HG02884 (cell line): Measurements from ENCODE around the gene ACOT11.
"Not testable (repeated sequence)": the region's sequence is repeated elsewhere in the genome, so short reads cannot be mapped to it uniquely, and the experiment has no call there.

Source experiments
- ATAC-seq: cut with Tn5 transposase; IDR thresholded peaks from one replicate; pipeline ENCODE4 v1.9.1; 2021; ENCODE audit warnings: mild to moderate bottlenecking, moderate library complexity; ENCODE audit not compliant: unreplicated experiment

Gene ACOT11

GRCh38 chr1:54606990-54607325 is 58.9 kb downstream of the ACOT11 start:
- no peak for ATAC-seq

DNA sequence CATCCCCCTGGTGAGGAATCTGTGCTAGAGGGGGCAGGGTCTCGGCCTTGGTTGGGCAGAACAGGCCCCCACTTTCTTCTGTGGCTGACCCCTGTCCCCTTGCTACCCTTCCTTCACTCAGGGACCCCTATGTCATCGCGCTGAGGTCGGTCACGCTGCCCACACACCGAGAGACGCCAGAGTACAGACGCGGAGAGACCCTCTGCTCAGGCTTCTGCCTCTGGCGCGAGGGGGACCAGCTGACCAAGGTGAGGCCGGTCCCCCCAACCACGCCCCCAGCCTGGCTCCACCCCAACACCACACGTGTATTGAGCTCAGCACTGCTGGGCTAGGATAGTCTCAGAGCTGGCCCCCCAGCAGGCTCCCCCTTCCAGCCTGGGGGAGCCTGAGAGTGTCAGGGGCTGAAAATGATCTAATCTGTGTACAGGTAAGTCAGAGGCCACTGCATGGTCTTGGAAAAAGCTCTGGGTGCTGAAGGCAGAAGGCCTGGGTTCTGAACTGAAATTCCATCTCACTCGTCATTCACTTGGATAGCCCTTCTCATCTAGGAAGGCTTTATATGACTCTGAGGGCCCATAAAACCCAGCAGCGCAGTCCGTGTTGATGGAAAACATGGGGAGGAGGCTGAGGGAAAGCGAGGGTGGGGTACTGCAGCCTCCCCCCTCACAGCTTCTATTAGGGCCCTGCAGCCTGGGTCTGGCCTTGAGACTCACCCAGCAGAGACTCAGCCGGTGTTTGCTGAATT is 60.0 kb downstream of the ACOT11 start:
- no peak for ATAC-seq

DNA sequence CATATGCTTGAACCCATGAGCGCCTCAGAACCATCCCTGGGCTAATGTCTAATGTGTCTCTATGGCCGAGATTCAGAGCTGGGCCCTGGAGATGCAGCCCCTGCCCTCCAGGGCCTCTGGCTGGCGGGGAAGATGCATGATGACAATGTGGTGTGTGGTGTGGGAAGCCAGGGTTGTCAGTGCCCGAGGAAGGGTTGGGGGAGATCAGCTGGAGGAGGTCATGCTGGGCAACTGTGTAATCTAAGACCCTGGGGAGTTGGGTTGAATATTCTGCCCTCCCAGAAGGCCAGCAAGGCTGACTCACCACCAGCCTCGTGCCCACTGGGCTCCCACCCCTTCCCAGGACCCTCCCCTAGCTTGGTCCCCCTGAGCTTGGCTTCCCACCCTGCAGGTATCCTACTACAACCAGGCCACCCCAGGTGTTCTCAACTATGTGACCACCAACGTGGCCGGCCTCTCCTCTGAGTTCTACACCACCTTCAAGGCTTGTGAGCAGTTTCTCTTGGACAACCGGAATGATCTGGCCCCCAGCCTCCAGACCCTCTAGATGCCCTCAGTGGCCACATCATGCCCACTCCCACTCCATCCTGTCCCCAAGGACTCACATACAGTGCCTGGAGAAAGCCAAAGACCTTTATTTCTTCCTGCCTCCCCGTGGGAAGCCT is 60.7 kb downstream of the ACOT11 start:
- ATAC-seq, result no peak

DNA sequence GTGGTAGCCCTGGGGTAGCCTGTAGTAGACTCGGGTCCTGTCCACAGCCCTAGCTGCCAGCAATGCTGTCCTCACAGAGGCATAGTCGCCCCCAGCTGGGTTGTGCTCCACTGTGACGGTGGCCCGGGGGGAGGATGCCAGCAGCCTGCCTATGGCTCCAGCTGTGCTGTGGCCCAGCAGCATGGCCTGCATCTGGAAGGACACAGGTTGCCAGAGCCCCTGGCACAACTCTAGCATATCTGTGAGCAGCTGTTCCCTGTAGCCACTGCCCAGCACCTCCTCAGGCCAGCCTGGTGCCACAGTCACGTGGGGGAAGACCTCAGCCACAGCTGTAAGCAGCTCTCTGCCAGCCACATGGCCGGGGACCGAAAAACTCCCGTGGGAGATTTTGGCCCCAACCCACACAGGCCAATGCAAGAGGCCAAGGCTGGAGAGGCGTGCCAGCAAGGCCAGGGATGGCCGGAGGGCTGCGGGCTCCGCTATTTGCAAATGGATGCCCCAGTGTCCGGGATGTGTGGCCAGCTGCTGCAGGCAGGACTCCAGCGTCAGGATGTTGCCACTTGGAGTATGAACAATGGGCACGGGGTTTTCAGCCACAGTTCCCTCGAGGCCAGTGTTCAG is 61.4 kb downstream of the ACOT11 start:
- ATAC-seq, result no peak

DNA sequence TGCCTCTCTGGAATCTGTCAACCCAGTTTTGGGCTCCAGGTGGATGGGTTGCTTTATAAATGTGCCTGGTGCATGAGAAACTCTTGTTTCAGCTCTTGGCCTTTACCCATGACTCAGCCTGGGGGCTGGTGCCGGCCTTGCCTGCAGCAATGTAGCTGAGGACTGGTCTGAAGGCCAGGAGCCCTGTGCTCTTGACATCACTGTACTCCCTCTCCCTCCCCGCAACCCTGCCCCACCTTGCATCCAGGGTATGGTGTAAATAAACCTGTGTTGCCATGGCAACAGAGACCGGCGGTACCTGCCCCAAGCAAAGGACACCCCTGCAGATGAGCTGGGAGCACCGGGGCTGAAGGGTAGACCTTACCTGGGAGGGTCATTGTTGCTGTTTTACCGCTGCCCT is 62.0 kb downstream of the ACOT11 start:
- no peak for ATAC-seq

GRCh38 chr1:54610601-54611580 is 62.9 kb downstream of the ACOT11 start:
- ATAC-seq, result no peak

DNA sequence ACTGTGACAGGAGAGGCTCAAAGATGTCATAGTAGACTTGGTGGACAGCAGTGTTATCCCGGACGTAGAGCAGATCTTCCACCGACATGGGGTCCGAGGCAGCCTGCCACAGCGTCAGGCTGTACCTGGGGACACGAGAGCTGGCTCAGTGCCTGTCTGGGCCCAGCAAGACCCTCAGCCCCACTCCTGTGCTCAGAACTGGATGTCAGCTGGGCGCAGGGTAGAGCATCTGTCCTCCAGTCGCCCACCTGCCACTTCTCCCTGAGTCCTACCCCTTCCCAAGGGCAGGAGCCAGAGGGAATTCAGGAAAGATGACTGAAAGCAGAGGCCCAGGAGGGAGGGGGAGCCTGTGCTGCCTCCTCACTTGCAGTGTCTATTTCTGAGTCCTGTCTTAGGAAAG is 63.6 kb downstream of the ACOT11 start:
- no peak for ATAC-seq

DNA sequence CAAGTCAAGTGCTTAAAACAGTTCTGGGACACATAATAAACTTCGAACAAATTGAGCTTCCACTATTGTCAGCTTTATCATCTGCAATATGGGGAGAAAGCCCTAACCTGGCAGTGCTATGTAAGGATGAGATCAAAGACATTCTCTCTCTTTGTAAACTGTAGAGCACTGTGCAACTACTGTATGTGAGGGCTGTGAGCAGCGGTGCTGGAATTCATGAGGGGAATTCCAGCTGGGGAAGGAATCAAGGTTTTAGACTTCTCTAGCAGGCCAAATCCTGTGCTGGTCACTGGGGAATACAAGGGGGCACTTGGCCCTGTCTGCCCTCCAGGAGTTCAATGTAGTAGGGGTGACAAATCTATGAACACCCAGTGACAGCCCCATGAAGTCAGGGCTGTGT is 66.0 kb downstream of the ACOT11 start:
- ATAC-seq, result no peak

DNA sequence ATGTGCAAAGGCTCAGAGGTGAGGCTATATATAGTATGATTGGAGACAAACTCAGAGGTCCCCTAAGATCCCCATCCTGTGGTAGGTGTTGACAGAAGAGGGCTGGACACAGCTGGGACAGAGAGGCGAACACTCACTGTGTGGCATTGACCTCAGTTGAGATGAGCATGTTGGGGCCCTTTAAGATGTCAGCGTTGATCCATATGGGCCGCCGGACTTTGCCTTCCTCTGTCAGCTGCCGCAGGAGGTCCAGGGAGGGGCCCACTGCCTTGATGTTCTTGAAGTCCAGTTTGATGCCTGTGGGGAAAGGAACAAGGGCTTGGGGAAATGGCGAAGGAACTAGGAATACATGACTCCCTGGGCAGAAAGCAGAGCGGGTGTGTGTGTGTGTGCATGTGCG is 66.5 kb downstream of the ACOT11 start:
- no peak for ATAC-seq

DNA sequence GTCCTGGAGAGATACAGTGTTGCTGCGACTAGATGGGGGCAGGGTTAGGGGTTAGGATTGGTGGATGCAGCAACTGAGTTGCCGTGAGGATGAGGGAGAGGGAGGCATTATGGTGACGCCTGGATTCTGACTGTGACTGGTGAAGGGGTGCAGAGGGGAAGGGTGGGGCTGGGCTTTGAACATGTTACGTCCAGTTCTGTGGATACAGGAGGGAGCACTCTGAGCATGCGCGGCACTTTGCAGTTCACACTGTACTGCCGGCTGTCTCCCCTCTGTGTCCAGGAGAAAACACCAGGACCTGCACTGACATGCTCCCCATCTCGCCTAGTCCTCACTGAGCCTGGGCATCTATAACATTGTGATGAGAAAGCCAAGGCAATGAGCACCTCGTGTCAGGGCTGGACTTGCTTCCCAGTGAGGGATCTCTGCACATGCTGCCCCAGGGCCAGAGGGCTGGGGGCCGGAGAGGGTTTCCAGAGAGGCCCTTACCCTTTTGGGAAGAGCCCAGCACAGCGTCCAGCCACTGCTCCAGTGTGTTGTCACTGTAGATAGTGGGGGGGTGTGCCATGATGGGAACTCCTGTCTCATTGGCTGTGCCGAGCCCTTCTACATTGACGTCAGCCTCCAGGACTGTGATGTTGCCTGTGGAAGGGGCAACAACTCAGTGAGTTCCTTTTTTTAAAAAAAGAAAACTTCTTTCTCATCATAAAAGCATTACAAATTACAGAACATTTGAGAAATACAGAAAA is 67.7 kb downstream of the ACOT11 start:
- no peak for ATAC-seq

GRCh38 chr1:54619749-54620148 is 71.7 kb downstream of the ACOT11 start:
- ATAC-seq, result no peak

- ATAC-seq, result no peak
These were observed 75.4 kb downstream of the ACOT11 start, which contains the start of gene FAM151A for GRCh38 chr1:54623216-54624007. Gene FAM151A, minus strand, starts transcription at chr1:54623525. Its CDS starts 130 bp downstream, at chr1:54623395.

GRCh38 chr1:54624466-54625464 is 76.7 kb downstream of the ACOT11 start:
- ATAC-seq, result no peak

GRCh38 chr1:54627196-54627595 is 79.2 kb downstream of the ACOT11 start:
- ATAC-seq, result no peak

DNA sequence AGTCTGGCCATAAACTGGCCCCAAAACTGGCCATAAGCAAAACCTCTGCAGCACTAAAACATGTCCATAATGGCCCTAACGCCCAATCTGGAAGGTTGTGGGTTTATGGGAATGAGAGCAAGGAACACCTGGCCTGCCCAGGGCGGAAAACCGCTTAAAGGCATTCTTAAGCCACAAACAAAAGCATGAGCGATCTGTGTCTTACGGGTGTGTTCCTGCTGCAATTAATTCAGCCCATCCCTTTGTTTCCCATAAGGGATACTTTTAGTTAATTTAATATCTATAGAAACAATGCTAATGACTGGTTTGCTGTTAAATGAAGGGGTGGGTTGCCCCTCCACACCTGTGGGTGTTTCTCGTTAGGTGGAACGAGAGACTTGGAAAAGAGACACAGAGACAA is 87.8 kb downstream of the ACOT11 start:
- not testable (repeated sequence) for ATAC-seq

DNA sequence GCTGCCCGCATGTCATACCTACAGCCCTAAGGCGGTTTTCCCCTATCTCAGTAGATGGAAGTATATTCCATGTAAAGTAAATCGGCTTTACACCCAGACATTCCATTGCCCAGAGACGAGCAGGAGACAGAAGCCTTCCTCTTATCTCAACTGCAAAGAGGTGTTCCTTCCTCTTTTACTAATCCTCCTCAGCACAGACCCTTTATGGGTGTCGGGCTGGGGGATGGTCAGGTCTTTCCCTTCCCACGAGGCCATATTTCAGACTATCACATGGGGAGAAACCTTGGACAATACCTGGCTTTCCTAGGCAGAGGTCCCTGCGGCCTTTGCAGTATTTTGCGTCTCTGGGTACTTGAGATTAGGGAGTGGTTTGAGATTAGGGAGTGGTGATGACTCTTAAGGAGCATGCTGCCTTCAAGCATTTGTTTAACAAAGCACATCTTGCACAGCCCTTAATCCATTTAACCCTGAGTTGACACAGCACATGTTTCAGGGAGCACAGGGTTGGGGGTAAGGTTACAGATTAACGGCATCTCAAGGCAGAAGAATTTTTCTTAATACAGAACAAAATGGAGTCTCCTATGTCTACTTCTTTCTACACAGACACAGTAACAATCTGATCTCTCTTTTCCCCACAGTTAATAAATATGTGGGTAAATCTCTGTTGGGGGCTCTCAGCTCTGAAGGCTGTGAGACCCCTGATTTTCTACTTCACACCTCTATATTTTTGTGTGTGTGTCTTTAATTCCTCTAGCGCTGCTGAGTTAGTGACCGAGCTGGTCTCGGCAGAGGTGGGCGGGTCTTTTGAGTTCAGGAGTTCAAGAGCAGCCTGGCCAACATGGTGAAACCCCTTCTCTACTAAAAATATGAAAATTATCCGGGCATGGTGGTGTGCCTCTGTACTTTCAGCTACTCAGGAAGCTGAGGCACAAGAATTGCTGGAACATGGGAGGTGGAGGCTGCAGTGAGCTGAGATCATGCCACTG is 88.7 kb downstream of the ACOT11 start:
- ATAC-seq, result not testable (repeated sequence)

DNA sequence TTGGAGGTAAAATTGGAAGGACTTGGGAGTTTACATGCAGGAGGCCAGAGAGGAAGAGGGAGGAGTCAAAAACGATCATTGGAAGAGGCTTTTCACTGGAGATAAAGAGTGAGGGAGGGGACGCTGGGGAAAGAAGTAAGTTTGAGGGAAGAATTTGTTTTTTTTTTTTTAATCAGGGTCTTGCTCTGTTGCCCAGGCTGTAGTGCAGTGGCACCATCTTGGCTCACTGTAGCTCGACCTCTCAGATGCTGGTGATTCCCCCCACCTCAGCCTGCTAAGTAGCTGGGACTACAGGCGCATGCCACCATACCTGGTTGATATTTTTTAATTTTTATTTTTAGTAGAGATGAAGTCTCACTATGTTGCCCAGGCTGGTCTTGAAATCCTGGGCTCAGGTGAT is 92.3 kb downstream of the ACOT11 start:
- no peak for ATAC-seq
